PC-3 (cell line): ENCODE measurements around the gene CAMK4. TPM values are rescaled to one million over a fixed set of nuclear protein-coding genes. Genes with fewer than 3 reads are reported as not detected.

ENCODE experiments used
- ATAC-seq: fragments of 200-7000 bp; cut with Tn5 transposase; 2 replicates; pipeline ENCODE4 v1.9.1; 2020; ENCODE audit warnings: mild to moderate bottlenecking, moderate library complexity
- BruUV-seq: library from RNA; stranded (reverse); fragments of 400-500 nt; replicated peaks from 2 replicates; lab custom pipeline; 2021; lab: Mats Ljungman, UMichigan
- CTCF ChIA-PET: fragments of 300-600 bp; sonication (Branson Sonifier 250); formaldehyde crosslinking; loops from one replicate; lab custom pipeline; 2022; ENCODE audit warnings: antibody characterized with exemption; lab: Charles Lee
- POLR2A ChIA-PET: fragments of 300-600 bp; sonication (Branson Sonifier 250); formaldehyde crosslinking; loops from one replicate; lab custom pipeline; 2022; ENCODE audit warnings: antibody characterized with exemption; ENCODE audit not compliant: unreplicated experiment; lab: Charles Lee
- DNase-seq: peaks from one replicate; pipeline ENCODE4 v3.0.0-alpha.2; 2015
- H2AFZ ChIP-seq: fragments of 300-600 bp; sonication (generic); 2 replicates; pipeline ENCODE4 v1.6.0; 2016; ENCODE audit warnings: antibody characterized with exemption, low read length
- H3F3A ChIP-seq: fragments of 300-600 bp; sonication (generic); one replicate; pipeline ENCODE4 v1.6.0; 2017; ENCODE audit warnings: antibody characterized with exemption, low read length, control low read depth, mild to moderate bottlenecking; ENCODE audit not compliant: unreplicated experiment
- H3K27ac ChIP-seq: fragments of 300-600 bp; sonication (generic); 2 replicates; pipeline ENCODE4 v1.5.1; 2016; ENCODE audit warnings: mild to moderate bottlenecking, low read length
- H3K27me3 ChIP-seq: fragments of 300-600 bp; sonication (generic); 2 replicates; pipeline ENCODE4 v1.6.1; 2016; ENCODE audit warnings: low read length, mixed read lengths
- H3K36me3 ChIP-seq: fragments of 300-600 bp; sonication (generic); 2 replicates; pipeline ENCODE4 v1.6.1; 2016; ENCODE audit warnings: low read depth, mixed run types, low read length, mixed read lengths
- H3K4me1 ChIP-seq: fragments of 300-600 bp; sonication (generic); 2 replicates; pipeline ENCODE4 v1.5.1; 2016; ENCODE audit warnings: low read length; ENCODE audit not compliant: insufficient read depth
- H3K4me2 ChIP-seq: fragments of 300-600 bp; sonication (generic); 2 replicates; pipeline ENCODE4 v1.6.0; 2016; ENCODE audit warnings: low read length
- H3K4me3 ChIP-seq: fragments of 300-600 bp; sonication (generic); 2 replicates; pipeline ENCODE4 v1.5.1; 2016; ENCODE audit warnings: mild to moderate bottlenecking, low read length, mixed read lengths
- H3K79me2 ChIP-seq: fragments of 300-600 bp; sonication (generic); 2 replicates; pipeline ENCODE4 v1.6.1; 2017; ENCODE audit warnings: low read length, mixed read lengths
- H3K9ac ChIP-seq: fragments of 300-600 bp; sonication (generic); 2 replicates; pipeline ENCODE4 v1.6.0; 2016; ENCODE audit warnings: mild to moderate bottlenecking, low read length
- H3K9me2 ChIP-seq: fragments of 300-600 bp; sonication (generic); replicated peaks from 2 replicates; pipeline ENCODE4 v1.6.1; 2016; ENCODE audit warnings: mixed run types, low read length, mixed read lengths
- H3K9me3 ChIP-seq: fragments of 300-600 bp; sonication (generic); 2 replicates; pipeline ENCODE4 v1.6.1; 2016; ENCODE audit warnings: low read length, mixed read lengths
- H4K20me1 ChIP-seq: fragments of 300-600 bp; sonication (generic); 2 replicates; pipeline ENCODE4 v1.6.1; 2016; ENCODE audit warnings: low read length, mixed read lengths
- EZH2 ChIP-seq: fragments of 300-600 bp; sonication (generic); IDR thresholded peaks from one replicate; pipeline ENCODE4 v1.6.1; 2017; ENCODE audit warnings: antibody characterized with exemption, mild to moderate bottlenecking, low read length; ENCODE audit not compliant: unreplicated experiment
- EZH2phosphoT487 ChIP-seq: fragments of 300-600 bp; sonication (generic); IDR thresholded peaks from 2 replicates; pipeline ENCODE4 v1.6.1; 2018; ENCODE audit warnings: mild to moderate bottlenecking, antibody characterized with exemption, low read length, borderline replicate concordance
- intact Hi-C: fragments of 100-400 bp; cut with micrococcal nuclease; formaldehyde crosslinking; loops from 2 replicates; pipeline ENCODE4 v1.9.0; 2023
- total RNA-seq: library from RNA; depleted of rRNA; stranded (reverse); fragments of >200 nt; gene quantifications from 2 replicates; pipeline ENCODE4 v1.2.3, GENCODE V29; 2014
- TF ChIP-seq, protein P1 (sequence below): fragments of 300-600 bp; sonication (generic); conservative IDR thresholded peaks from 2 replicates; pipeline ENCODE4 v1.5.1; 2017; ENCODE audit warnings: antibody characterized with exemption, low read depth, mild to moderate bottlenecking, low read length

The CAMK4 gene
- total RNA-seq, 1 experiment from 2014 or later: 0.55 TPM

DNA sequence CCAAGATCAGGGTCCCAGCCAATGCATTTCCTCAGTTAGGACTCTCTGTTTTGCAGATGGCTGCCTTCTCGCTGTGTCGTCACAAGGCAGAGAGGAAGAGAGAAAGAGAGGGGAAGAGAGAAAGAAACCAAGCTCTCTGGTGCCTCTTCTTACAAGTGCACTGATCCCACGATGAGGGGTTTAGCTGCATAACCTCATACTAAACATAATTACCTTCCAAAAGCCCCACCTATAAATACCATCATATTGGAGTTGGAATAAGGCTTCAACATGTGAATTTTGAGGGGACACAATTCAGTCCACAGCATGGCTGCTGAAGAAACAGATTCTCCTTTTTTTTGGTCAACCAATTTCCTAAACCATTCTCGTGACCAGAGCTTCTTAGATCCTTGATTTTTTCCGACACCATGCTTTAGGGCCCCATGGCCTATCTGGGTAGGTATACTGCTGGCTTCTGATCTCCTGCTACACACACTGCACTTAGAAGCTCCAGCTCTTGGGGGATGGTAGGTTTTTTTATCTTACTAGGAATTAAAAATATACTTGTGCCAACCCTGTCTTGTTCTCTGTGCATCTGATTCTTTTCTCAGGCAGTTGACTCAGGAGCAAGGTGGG, 5.1 kb downstream of the CAMK4 start:
- Histone ChIP-seq H3K4me3 (no peak overlapping the region), H3K27ac (no peak overlapping the region), H3K9ac (no peak overlapping the region), H3K9me2 (no peaks in the 10 kb centered on the region), H3K4me1 (peaks cover 4% of the 10 kb centered on the region; the same call in 1 of the 2 replicates), H3F3A (no peaks in the 10 kb centered on the region), H3K9me3 (no peaks in the 10 kb centered on the region), H3K79me2 (no peaks in the 10 kb centered on the region), H2AFZ (no peak overlapping the region), H3K4me2 (no peak overlapping the region), H3K27me3 (peaks cover 72% of the 10 kb centered on the region), H4K20me1 (no peaks in the 10 kb centered on the region), H3K36me3 (no peaks in the 10 kb centered on the region)
- CTCF ChIA-PET: interaction anchor here (0.6 kb wide), 1 partner anchor 582 kb away, joined by 4 read pairs; no protein-coding TSS in a partner anchor
- no peak for DNase-seq
- no TSS peak for BruUV-seq
- POLR2A ChIA-PET: no interaction called here
- intact Hi-C loops: no loop called here
- no peak for TF ChIP-seq EZH2phosphoT487
- TF ChIP-seq, protein P1, sequence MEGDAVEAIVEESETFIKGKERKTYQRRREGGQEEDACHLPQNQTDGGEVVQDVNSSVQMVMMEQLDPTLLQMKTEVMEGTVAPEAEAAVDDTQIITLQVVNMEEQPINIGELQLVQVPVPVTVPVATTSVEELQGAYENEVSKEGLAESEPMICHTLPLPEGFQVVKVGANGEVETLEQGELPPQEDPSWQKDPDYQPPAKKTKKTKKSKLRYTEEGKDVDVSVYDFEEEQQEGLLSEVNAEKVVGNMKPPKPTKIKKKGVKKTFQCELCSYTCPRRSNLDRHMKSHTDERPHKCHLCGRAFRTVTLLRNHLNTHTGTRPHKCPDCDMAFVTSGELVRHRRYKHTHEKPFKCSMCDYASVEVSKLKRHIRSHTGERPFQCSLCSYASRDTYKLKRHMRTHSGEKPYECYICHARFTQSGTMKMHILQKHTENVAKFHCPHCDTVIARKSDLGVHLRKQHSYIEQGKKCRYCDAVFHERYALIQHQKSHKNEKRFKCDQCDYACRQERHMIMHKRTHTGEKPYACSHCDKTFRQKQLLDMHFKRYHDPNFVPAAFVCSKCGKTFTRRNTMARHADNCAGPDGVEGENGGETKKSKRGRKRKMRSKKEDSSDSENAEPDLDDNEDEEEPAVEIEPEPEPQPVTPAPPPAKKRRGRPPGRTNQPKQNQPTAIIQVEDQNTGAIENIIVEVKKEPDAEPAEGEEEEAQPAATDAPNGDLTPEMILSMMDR: no peak
- TF ChIP-seq EZH2: no peak
- ATAC-seq: no peak

DNA sequence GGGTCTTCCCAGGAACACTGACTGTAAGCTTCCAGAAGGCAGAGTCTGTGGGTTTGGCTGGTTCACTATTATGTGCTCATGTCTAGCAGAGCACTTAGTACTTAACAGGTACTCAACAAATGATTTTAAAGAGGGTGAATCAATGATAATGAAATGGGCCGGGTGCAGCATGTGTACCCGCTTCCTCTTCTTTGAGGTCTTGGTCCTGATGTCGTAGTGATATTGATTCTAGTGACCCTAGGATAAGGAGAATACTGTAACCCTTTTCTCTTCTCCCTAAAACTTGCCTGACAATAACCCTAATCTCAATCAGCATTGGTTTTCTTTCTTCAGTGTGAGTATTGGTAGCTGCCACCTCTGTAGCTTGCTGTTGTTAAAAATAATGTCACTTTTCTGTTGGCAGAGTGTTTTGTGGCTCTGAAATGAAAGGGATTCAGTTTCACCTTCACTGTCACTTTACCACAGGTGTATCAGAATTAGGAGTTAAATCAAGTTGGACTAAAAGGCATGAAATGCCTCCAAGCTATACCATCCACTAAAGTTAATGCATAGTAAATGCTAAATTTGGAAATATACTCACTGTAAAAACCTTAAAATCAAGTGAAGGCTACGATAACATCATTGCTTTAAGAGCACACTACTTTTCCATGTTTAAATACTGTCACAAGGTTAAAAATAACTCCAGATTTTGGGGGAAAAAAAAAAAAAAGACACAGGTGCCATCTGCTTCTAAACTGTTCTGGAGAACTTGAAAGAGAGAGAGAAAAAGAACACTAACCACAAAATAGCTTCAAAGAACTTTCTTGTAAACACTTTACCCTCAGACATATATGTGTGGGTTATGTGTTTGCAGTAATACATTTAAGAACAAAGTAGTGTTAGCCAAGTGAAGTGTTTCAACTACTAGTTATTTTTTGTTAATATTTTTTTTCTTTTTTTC, 6.0 kb downstream of the CAMK4 start:
- no TSS peak for BruUV-seq
- no peak overlapping the region for H2AFZ ChIP-seq
- no peaks in the 10 kb centered on the region for H3K9me2 ChIP-seq
- ChIA-PET POLR2A (no interaction called here), CTCF (interaction anchor here (0.6 kb wide), 1 partner anchor 582 kb away, joined by 4 read pairs; no protein-coding TSS in a partner anchor)
- intact Hi-C loops: no loop called here
- ATAC-seq (no peak), DNase-seq (no peak)
- no peaks in the 10 kb centered on the region for H3F3A ChIP-seq
- no peaks in the 10 kb centered on the region for H4K20me1 ChIP-seq
- no peaks in the 10 kb centered on the region for H3K79me2 ChIP-seq
- peaks cover 72% of the 10 kb centered on the region for H3K27me3 ChIP-seq
- H3K36me3 ChIP-seq: no peaks in the 10 kb centered on the region
- no peak overlapping the region for H3K9ac ChIP-seq
- H3K4me3 ChIP-seq: no peak overlapping the region
- TF ChIP-seq EZH2phosphoT487: no peak
- TF ChIP-seq EZH2: no peak
- TF ChIP-seq, protein P1: no peak
- H3K4me1 ChIP-seq: no peaks in the 10 kb centered on the region
- no peaks in the 10 kb centered on the region for H3K9me3 ChIP-seq
- H3K27ac ChIP-seq: no peak overlapping the region
- H3K4me2 ChIP-seq: no peak overlapping the region
